Ascending aorta (tissue), 2 donors: Measurements from ENCODE around the gene N4BP2L2. TPM values are rescaled to one million over a fixed set of nuclear protein-coding genes. Genes with fewer than 3 reads are reported as not detected.

Source experiments
- DNase-seq, 2 donors: peaks; one replicate each; pipeline ENCODE4 v3.0.0-alpha.2; 2019; ENCODE audit warnings: low spot score in 2 of 2
- H3K27ac ChIP-seq, 2 donors: fragments of 200-600 bp; sonication (generic); one replicate each; pipeline ENCODE4 v1.5.1; 2016 to 2017; ENCODE audit warnings: mild to moderate bottlenecking in 1 of 2
- H3K27me3 ChIP-seq: fragments of 200-600 bp; sonication (generic); one replicate; pipeline ENCODE4 v1.5.1; 2017
- H3K36me3 ChIP-seq, 2 donors: fragments of 200-600 bp; sonication (generic); one replicate each; pipeline ENCODE4 v1.5.1; 2016
- H3K4me1 ChIP-seq, 2 donors: fragments of 200-600 bp; sonication (generic); one replicate each; pipeline ENCODE4 v1.5.1; 2016 to 2017; ENCODE audit warnings: mild to moderate bottlenecking in 1 of 2
- H3K4me3 ChIP-seq, 2 donors: fragments of 200-600 bp; sonication (generic); one replicate each; pipeline ENCODE4 v1.5.1; 2016 to 2017; ENCODE audit warnings: mild to moderate bottlenecking in 1 of 2
- H3K9me3 ChIP-seq, 2 donors: fragments of 200-600 bp; sonication (generic); one replicate each; pipeline ENCODE4 v1.5.1; 2016
- CTCF ChIP-seq, 3 experiments: fragments of 200-600 bp in 2 of 3; fragments of 450-650 bp in 1 of 3; sonication (generic) in 2 of 3; IDR thresholded peaks; one replicate each; pipeline ENCODE4 v1.5.1; 2016 to 2019; ENCODE audit warnings: antibody characterized with exemption in 3 of 3, mild to moderate bottlenecking in 1 of 3, moderate library complexity in 1 of 3
- intact Hi-C: fragments of 100-400 bp; cut with DNase I; formaldehyde crosslinking; loops from one replicate; pipeline ENCODE4 v1.15.1; 2023
- total RNA-seq: library from RNA; depleted of rRNA; stranded (reverse); fragments of >200 nt; gene quantifications from one replicate; pipeline ENCODE4 v1.1.0, GENCODE V29; 2016

N4BP2L2 gene
- total RNA-seq, 1 donor from 2014 or later, result 137 TPM

GRCh38 chr13:32528358-32528757 lies 10.2 kb downstream of the N4BP2L2 start:
- DNase-seq, result no peak
- no peak overlapping the region for H3K27ac ChIP-seq
- H3K27me3 ChIP-seq, result no peaks in the 10 kb centered on the region
- no peak overlapping the region for H3K4me3 ChIP-seq
- H3K36me3 ChIP-seq, result peaks cover 0 to 4% of the 10 kb centered on the region in 2 donors
- peaks cover 6 to 25% of the 10 kb centered on the region in 2 donors for H3K4me1 ChIP-seq
- no peaks in the 10 kb centered on the region for H3K9me3 ChIP-seq
- intact Hi-C loops, result no loop called here
- TF ChIP-seq CTCF (IDR thresholded peaks at IDR 0.05), result no peak

GRCh38 chr13:32527151-32527550 lies 11.4 kb downstream of the N4BP2L2 start:
- H3K9me3 ChIP-seq, result no peaks in the 10 kb centered on the region
- DNase-seq, result no peak
- peaks cover 6 to 22% of the 10 kb centered on the region in 2 donors for H3K4me1 ChIP-seq
- no peak for TF ChIP-seq CTCF (IDR thresholded peaks at IDR 0.05)
- no peak overlapping the region for H3K4me3 ChIP-seq
- no peaks in the 10 kb centered on the region for H3K27me3 ChIP-seq
- peaks cover 0 to 8% of the 10 kb centered on the region in 2 donors for H3K36me3 ChIP-seq
- no peak overlapping the region for H3K27ac ChIP-seq
- intact Hi-C loops, result no loop called here

- Histone ChIP-seq H3K27me3 (no peaks in the 10 kb centered on the region), H3K36me3 (peaks cover 0 to 20% of the 10 kb centered on the region in 2 donors), H3K9me3 (no peaks in the 10 kb centered on the region), H3K4me1 (peaks cover 3 to 13% of the 10 kb centered on the region in 2 donors), H3K27ac (no peak overlapping the region), H3K4me3 (no peak overlapping the region)
- no peak for TF ChIP-seq CTCF (IDR thresholded peaks at IDR 0.05)
- intact Hi-C loops, result no loop called here
- no peak for DNase-seq
Measured at GRCh38 chr13:32525766-32526165, 12.8 kb downstream of the N4BP2L2 start.

GRCh38 chr13:32515246-32515645 lies 23.3 kb downstream of the N4BP2L2 start:
- H3K4me1 ChIP-seq, result no peaks in the 10 kb centered on the region
- no peak overlapping the region for H3K27ac ChIP-seq
- DNase-seq, result no peak
- intact Hi-C loops, result no loop called here
- H3K36me3 ChIP-seq, result peaks cover 21 to 55% of the 10 kb centered on the region in 2 donors
- H3K4me3 ChIP-seq, result no peak overlapping the region
- TF ChIP-seq CTCF (IDR thresholded peaks at IDR 0.05), result no peak
- no peaks in the 10 kb centered on the region for H3K9me3 ChIP-seq
- H3K27me3 ChIP-seq, result no peaks in the 10 kb centered on the region

- Histone ChIP-seq H3K27me3 (no peaks in the 10 kb centered on the region), H3K27ac (no peak overlapping the region), H3K4me1 (no peaks in the 10 kb centered on the region), H3K4me3 (no peak overlapping the region), H3K36me3 (peaks cover 21 to 39% of the 10 kb centered on the region in 2 donors), H3K9me3 (no peaks in the 10 kb centered on the region)
- intact Hi-C loops, result no loop called here
- no peak for TF ChIP-seq CTCF (IDR thresholded peaks at IDR 0.05)
- no peak for DNase-seq
Measured at GRCh38 chr13:32511482-32511881, 27.1 kb downstream of the N4BP2L2 start.

GRCh38 chr13:32504876-32505275 lies 33.7 kb downstream of the N4BP2L2 start:
- H3K9me3 ChIP-seq, result no peaks in the 10 kb centered on the region
- intact Hi-C loops, result no loop called here
- TF ChIP-seq CTCF (IDR thresholded peaks at IDR 0.05), result no peak
- no peaks in the 10 kb centered on the region for H3K4me1 ChIP-seq
- H3K36me3 ChIP-seq, result peaks cover 6 to 21% of the 10 kb centered on the region in 2 donors
- H3K27me3 ChIP-seq, result no peaks in the 10 kb centered on the region
- no peak overlapping the region for H3K4me3 ChIP-seq
- no peak overlapping the region for H3K27ac ChIP-seq
- DNase-seq, result no peak
